Measurements from ENCODE around the gene RICTOR. TPM values are rescaled to one million over a fixed set of nuclear protein-coding genes. Genes with fewer than 3 reads are reported as not detected.

The RICTOR gene
- total and polyA plus RNA-seq, 7 experiments from 2014 or later: 16.2 to 96.2 (median 65.0) TPM

DNA sequence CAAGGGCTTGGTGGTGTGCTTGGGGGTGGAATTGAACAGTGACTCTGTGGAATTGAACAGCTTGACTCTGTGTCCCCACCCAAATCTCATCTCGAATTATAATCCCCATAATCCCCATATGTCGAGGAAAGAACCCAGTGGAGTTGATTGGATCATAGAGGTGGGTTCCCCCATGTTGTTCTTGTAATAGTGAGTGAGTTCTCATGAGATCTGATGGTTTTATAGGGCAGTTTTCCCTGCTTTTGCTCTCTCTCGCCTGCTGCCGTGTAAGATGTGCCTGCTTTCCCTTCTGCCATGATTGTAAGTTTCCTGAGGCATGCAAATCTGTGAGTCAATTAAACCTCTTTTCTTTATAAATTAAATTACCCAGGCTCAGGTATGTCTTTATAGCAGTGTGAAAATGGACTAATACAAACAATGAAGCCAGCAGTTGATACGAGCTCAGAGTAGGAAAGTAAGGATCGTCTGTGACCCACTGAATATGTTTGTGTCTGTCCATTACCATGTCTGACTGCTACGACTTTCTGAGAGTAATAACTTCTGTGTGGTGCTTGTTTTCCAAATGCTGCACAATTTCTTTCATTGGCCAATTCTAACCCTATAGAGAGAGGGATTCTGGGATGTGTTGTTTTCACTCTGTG is 17.9 kb upstream of the RICTOR start:
- Histone ChIP-seq H3K27ac (ENCODE audit: low read depth, low read length) (no peak overlapping the region), H3K27me3 (ENCODE audit: control insufficient read depth in 2 of 2, insufficient read depth in 2 of 2, low read length in 2 of 2) (peaks cover 0 to 3% of the 10 kb centered on the region in 2 donors), H3K36me3 (ENCODE audit: control insufficient read depth in 2 of 3, insufficient read depth in 3 of 3, low read length in 3 of 3) (no peaks in the 10 kb centered on the region), H3K4me1 (ENCODE audit: control insufficient read depth in 2 of 2, insufficient read depth in 2 of 2, low read length in 2 of 2) (no peaks in the 10 kb centered on the region), H3K9me3 (ENCODE audit: control insufficient read depth in 2 of 3, low read length in 3 of 3) (no peaks in the 10 kb centered on the region), H3K4me3 (ENCODE audit: low read length) (no peak overlapping the region)
- ATAC-seq: no peak
- Mint-ChIP-seq H3K27me3 (peaks cover 0 to 30% (median 8%) of the 10 kb centered on the region in 5 donors), H3K4me1 (peaks cover 0 to 5% (median 0%) of the 10 kb centered on the region in 7 donors), H3K36me3 (no peaks in the 10 kb centered on the region), H3K4me3 (no peak overlapping the region), H3K27ac (peak overlapping the region in 1 of 9 donors; percentile 9), H3K9me3 (peaks cover 0 to 7% (median 0%) of the 10 kb centered on the region in 11 donors)
- DNase-seq: no peak
- ChIA-PET POLR2A (no interaction called here), CTCF (no interaction called here)
- intact Hi-C loops (cut with micrococcal nuclease): no loop called here

DNA sequence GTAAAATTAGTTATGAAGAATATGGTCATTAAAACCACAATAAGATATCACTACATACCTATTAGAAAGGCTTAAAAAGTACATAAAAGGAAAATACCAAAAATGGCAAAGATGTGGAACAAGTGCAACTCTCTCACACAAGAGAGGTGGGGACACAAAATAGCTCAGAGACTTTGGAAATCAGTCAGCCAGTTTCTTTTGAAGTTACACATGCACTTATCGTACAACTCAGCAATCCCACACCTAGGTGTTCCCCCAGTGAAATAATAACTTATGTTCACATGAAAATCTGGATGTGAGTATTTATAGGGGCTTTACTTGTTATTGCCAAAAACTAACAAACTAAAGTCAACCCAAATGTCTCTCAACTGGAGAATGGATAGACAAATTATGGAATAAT is 9.8 kb upstream of the RICTOR start:
- Histone ChIP-seq H3K27me3 (ENCODE audit: control insufficient read depth in 2 of 2, insufficient read depth in 2 of 2, low read length in 2 of 2) (peaks cover 3 to 6% of the 10 kb centered on the region in 2 donors), H3K9me3 (ENCODE audit: control insufficient read depth in 2 of 3, low read length in 3 of 3) (no peaks in the 10 kb centered on the region), H3K27ac (ENCODE audit: low read depth, low read length) (no peak overlapping the region), H3K4me3 (ENCODE audit: low read length) (no peak overlapping the region), H3K4me1 (ENCODE audit: control insufficient read depth in 2 of 2, insufficient read depth in 2 of 2, low read length in 2 of 2) (no peaks in the 10 kb centered on the region), H3K36me3 (ENCODE audit: control insufficient read depth in 2 of 3, insufficient read depth in 3 of 3, low read length in 3 of 3) (no peaks in the 10 kb centered on the region)
- H3K36me3 Mint-ChIP-seq: peaks cover 0 to 3% (median 0%) of the 10 kb centered on the region in 5 donors
- ATAC-seq (no peak), DNase-seq (no peak)
- H3K4me1 Mint-ChIP-seq: peaks cover 0 to 3% (median 0%) of the 10 kb centered on the region in 7 donors
- H3K4me3 Mint-ChIP-seq: no peak overlapping the region
- H3K9me3 Mint-ChIP-seq: peaks cover 0 to 3% (median 0%) of the 10 kb centered on the region in 11 donors
- ChIA-PET POLR2A (no interaction called here), CTCF (interaction anchor here (0.8 kb wide), 1 partner anchor 95 kb away, joined by 3 read pairs; no protein-coding TSS in a partner anchor)
- H3K27ac Mint-ChIP-seq: no peak overlapping the region
- H3K27me3 Mint-ChIP-seq: peaks cover 8 to 46% (median 26%) of the 10 kb centered on the region in 5 donors
- intact Hi-C loops (cut with micrococcal nuclease): no loop called here

DNA sequence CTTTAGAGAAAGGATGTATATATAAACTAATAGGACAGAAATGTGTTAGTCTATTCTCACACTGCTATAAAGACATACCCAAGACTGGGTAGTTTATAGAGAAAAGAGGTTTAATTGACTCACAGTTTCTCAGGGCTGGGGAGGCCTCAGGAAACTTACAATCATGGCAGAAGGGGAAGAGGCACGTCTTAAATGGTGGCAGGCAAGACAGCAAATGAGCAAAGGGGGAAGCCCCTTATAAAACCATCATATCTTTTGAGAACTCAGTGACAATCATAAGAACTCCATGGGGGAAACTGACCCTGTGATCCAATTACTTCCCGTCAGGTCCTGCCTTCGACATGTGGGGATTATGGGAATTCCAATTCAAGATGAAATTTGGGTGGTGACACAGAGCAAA is 8.8 kb upstream of the RICTOR start:
- intact Hi-C loops (cut with micrococcal nuclease): no loop called here
- Mint-ChIP-seq H3K9me3 (peaks cover 0 to 1% (median 0%) of the 10 kb centered on the region in 11 donors), H3K36me3 (peaks cover 0 to 3% (median 0%) of the 10 kb centered on the region in 5 donors), H3K4me1 (peaks cover 0 to 3% (median 0%) of the 10 kb centered on the region in 7 donors), H3K4me3 (no peak overlapping the region), H3K27me3 (peaks cover 8 to 48% (median 23%) of the 10 kb centered on the region in 5 donors), H3K27ac (no peak overlapping the region)
- ChIA-PET POLR2A (no interaction called here), CTCF (no interaction called here)
- ATAC-seq: no peak
- no peak overlapping the region for H3K4me3 ChIP-seq (ENCODE audit: low read length)
- H3K36me3 ChIP-seq (ENCODE audit: control insufficient read depth in 2 of 3, insufficient read depth in 3 of 3, low read length in 3 of 3): no peaks in the 10 kb centered on the region
- peaks cover 6 to 8% of the 10 kb centered on the region in 2 donors for H3K27me3 ChIP-seq (ENCODE audit: control insufficient read depth in 2 of 2, insufficient read depth in 2 of 2, low read length in 2 of 2)
- H3K27ac ChIP-seq (ENCODE audit: low read depth, low read length): no peak overlapping the region
- H3K4me1 ChIP-seq (ENCODE audit: control insufficient read depth in 2 of 2, insufficient read depth in 2 of 2, low read length in 2 of 2): no peaks in the 10 kb centered on the region
- DNase-seq: no peak
- no peaks in the 10 kb centered on the region for H3K9me3 ChIP-seq (ENCODE audit: control insufficient read depth in 2 of 3, low read length in 3 of 3)

DNA sequence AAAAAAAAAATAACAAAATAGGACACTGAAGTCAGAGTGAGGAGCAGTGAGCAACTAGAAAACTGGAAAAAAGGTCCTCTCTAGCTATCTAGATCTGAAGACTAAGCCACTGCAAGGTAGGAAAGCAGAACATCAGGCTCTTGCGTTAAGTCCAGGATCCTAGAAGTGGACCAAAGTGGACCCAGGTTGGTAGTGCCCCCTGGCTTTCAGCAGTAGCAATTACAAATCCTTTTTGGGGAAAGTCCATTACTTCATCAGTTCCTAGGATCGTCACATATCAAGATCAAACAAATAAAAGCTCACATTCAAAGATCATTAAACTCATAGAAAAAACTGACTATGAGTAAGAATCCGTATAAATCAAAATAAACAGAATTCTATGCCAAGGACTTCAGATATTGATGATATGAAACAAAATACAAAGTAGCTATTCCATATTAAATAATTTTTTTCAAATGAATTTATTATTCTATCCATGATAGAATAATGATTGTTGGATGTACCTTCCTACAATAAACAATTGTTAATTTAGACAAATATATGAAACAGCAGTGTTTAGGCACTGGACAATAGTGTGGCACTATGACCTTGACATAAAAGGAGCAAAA is 6.5 kb upstream of the RICTOR start:
- ATAC-seq: peak; percentile 81
- POLR2A ChIA-PET: interaction anchor here (0.8 to 1.7 kb wide), 3 partner anchors 9 to 110 kb away, joined by 3 to 9 read pairs (median 3); no protein-coding TSS in a partner anchor
- peaks cover 8 to 59% (median 29%) of the 10 kb centered on the region in 5 donors for H3K27me3 Mint-ChIP-seq
- peaks cover 0 to 5% (median 0%) of the 10 kb centered on the region in 5 donors for H3K36me3 Mint-ChIP-seq
- H3K36me3 ChIP-seq (ENCODE audit: control insufficient read depth in 2 of 3, insufficient read depth in 3 of 3, low read length in 3 of 3): no peaks in the 10 kb centered on the region
- H3K4me3 Mint-ChIP-seq: no peak overlapping the region
- DNase-seq: peak in 1 of 9 donors; percentile 28
- no peaks in the 10 kb centered on the region for H3K9me3 ChIP-seq (ENCODE audit: control insufficient read depth in 2 of 3, low read length in 3 of 3)
- H3K4me1 Mint-ChIP-seq: peaks cover 6 to 19% (median 17%) of the 10 kb centered on the region in 7 donors
- H3K9me3 Mint-ChIP-seq: peaks cover 0 to 1% (median 0%) of the 10 kb centered on the region in 11 donors
- H3K4me1 ChIP-seq (ENCODE audit: control insufficient read depth in 2 of 2, insufficient read depth in 2 of 2, low read length in 2 of 2): peaks cover 0 to 5% of the 10 kb centered on the region in 2 donors
- H3K27ac Mint-ChIP-seq: no peak overlapping the region
- H3K27ac ChIP-seq (ENCODE audit: low read depth, low read length): no peak overlapping the region
- intact Hi-C loops (cut with micrococcal nuclease): loop anchor here (1.0 to 2.0 kb wide), 4 partner anchors 75 to 86 kb away; no protein-coding TSS in a partner anchor
- no peak overlapping the region for H3K4me3 ChIP-seq (ENCODE audit: low read length)
- CTCF ChIA-PET: interaction anchor here (0.6 to 2.2 kb wide), 18 partner anchors 9 to 639 kb away, joined by 3 to 7 read pairs (median 3); no protein-coding TSS in a partner anchor
- peaks cover 14 to 17% of the 10 kb centered on the region in 2 donors for H3K27me3 ChIP-seq (ENCODE audit: control insufficient read depth in 2 of 2, insufficient read depth in 2 of 2, low read length in 2 of 2)

DNA sequence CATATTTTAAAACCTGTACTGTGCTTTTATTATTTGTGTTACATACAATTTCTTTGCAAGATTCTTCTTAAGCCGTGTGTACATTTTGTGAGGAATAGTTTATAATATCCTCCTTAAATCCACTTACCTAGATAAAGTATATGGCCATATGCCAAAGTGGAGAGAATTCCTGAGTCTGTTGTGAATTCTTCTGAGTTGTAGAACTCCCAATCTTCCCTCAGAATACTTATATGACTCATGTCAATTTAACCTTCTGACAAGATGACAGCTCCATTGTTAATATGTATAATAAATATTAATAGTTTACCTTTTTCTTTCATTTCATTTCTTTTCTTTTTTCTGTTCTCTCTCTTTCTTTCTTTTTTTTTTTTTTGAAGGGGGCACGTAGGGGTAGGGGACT is 6.0 kb upstream of the RICTOR start:
- no peak overlapping the region for H3K4me3 Mint-ChIP-seq
- H3K4me1 Mint-ChIP-seq: peaks cover 9 to 24% (median 22%) of the 10 kb centered on the region in 7 donors
- Histone ChIP-seq H3K4me1 (ENCODE audit: control insufficient read depth in 2 of 2, insufficient read depth in 2 of 2, low read length in 2 of 2) (peaks cover 2 to 5% of the 10 kb centered on the region in 2 donors), H3K27me3 (ENCODE audit: control insufficient read depth in 2 of 2, insufficient read depth in 2 of 2, low read length in 2 of 2) (peaks cover 14 to 17% of the 10 kb centered on the region in 2 donors), H3K9me3 (ENCODE audit: control insufficient read depth in 2 of 3, low read length in 3 of 3) (no peaks in the 10 kb centered on the region), H3K27ac (ENCODE audit: low read depth, low read length) (no peak overlapping the region), H3K36me3 (ENCODE audit: control insufficient read depth in 2 of 3, insufficient read depth in 3 of 3, low read length in 3 of 3) (no peaks in the 10 kb centered on the region), H3K4me3 (ENCODE audit: low read length) (no peak overlapping the region)
- H3K27me3 Mint-ChIP-seq: peaks cover 8 to 59% (median 29%) of the 10 kb centered on the region in 5 donors
- DNase-seq (no peak), ATAC-seq (no peak)
- H3K36me3 Mint-ChIP-seq: peaks cover 0 to 5% (median 0%) of the 10 kb centered on the region in 5 donors
- ChIA-PET POLR2A (interaction anchor here (0.6 to 1.7 kb wide), 4 partner anchors 9 to 18 kb away, joined by 3 to 9 read pairs (median 4); no protein-coding TSS in a partner anchor), CTCF (interaction anchor here (0.7 to 2.2 kb wide), 13 partner anchors 9 to 638 kb away, joined by 3 to 7 read pairs (median 3); no protein-coding TSS in a partner anchor)
- no peak overlapping the region for H3K27ac Mint-ChIP-seq
- intact Hi-C loops (cut with micrococcal nuclease): loop anchor here (1.0 to 2.0 kb wide), 4 partner anchors 75 to 86 kb away; no protein-coding TSS in a partner anchor
- H3K9me3 Mint-ChIP-seq: peaks cover 0 to 2% (median 0%) of the 10 kb centered on the region in 11 donors

DNA sequence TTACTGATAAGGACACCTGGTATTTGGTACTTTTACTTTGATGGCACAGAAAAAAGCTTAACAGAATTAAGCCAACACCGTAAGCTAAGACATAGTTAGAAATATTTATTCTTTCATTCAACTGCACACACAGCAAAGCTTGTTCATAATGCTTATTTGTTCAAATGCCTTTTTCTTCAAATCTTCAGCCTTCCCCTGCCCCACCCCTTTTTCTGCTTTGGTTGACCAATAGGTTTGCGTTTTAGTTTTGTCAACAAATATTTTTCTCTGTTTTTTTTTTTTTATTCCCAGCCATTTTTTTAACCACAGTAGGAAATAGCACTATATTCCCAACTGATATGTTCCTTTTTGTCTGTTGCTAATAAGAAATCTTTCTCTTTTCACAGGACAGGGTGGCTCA is 4.9 kb upstream of the RICTOR start:
- H3K4me3 Mint-ChIP-seq: no peak overlapping the region
- intact Hi-C loops (cut with micrococcal nuclease): loop anchor here in 1 of 2 donors (5.0 to 10.0 kb wide), 2 partner anchors 247 to 1756 kb away; partner anchors contain the start of gene RPL37
- peaks cover 0 to 2% (median 0%) of the 10 kb centered on the region in 11 donors for H3K9me3 Mint-ChIP-seq
- H3K27me3 Mint-ChIP-seq: peaks cover 8 to 59% (median 29%) of the 10 kb centered on the region in 5 donors
- ATAC-seq (no peak), DNase-seq (no peak)
- peaks cover 3 to 5% of the 10 kb centered on the region in 2 donors for H3K4me1 ChIP-seq (ENCODE audit: control insufficient read depth in 2 of 2, insufficient read depth in 2 of 2, low read length in 2 of 2)
- H3K9me3 ChIP-seq (ENCODE audit: control insufficient read depth in 2 of 3, low read length in 3 of 3): no peaks in the 10 kb centered on the region
- H3K36me3 ChIP-seq (ENCODE audit: control insufficient read depth in 2 of 3, insufficient read depth in 3 of 3, low read length in 3 of 3): peaks cover 0 to 5% (median 0%) of the 10 kb centered on the region in 3 experiments
- H3K27ac Mint-ChIP-seq: peak overlapping the region in 1 of 9 donors; percentile 25
- ChIA-PET POLR2A (interaction anchor here (0.6 to 1.4 kb wide), 2 partner anchors 12 to 18 kb away, joined by 3 read pairs; no protein-coding TSS in a partner anchor), CTCF (interaction anchor here (0.6 to 2.2 kb wide), 2 partner anchors 8 to 638 kb away, joined by 3 to 6 read pairs; no protein-coding TSS in a partner anchor)
- no peak overlapping the region for H3K27ac ChIP-seq (ENCODE audit: low read depth, low read length)
- H3K36me3 Mint-ChIP-seq: peaks cover 0 to 5% (median 0%) of the 10 kb centered on the region in 5 donors
- peaks cover 14 to 17% of the 10 kb centered on the region in 2 donors for H3K27me3 ChIP-seq (ENCODE audit: control insufficient read depth in 2 of 2, insufficient read depth in 2 of 2, low read length in 2 of 2)
- H3K4me3 ChIP-seq (ENCODE audit: low read length): no peak overlapping the region
- H3K4me1 Mint-ChIP-seq: peaks cover 12 to 30% (median 23%) of the 10 kb centered on the region in 7 donors

Data from naive thymus-derived CD4-positive, alpha-beta T cell (primary cell).